LNCaP clone FGC (cell line): Measurements from ENCODE around the gene TMEM150B.

ENCODE experiments used
- DNase-seq: peaks from one replicate; pipeline ENCODE4 v3.0.0-alpha.2; 2011; ENCODE audit warnings: low read depth
- H3K4me3 ChIP-seq: 2 replicates; pipeline ENCODE4 v1.5.1; 2011; ENCODE audit warnings: mild to moderate bottlenecking, low read depth, low read length, control low read depth
- TF ChIP-seq, protein P1 (sequence below): IDR thresholded peaks from 2 replicates; pipeline ENCODE4 v1.5.1; 2012; ENCODE audit warnings: mild to moderate bottlenecking; ENCODE audit not compliant: control insufficient read depth, insufficient read depth; ENCODE audit errors: extremely low read depth

Gene TMEM150B

DNA sequence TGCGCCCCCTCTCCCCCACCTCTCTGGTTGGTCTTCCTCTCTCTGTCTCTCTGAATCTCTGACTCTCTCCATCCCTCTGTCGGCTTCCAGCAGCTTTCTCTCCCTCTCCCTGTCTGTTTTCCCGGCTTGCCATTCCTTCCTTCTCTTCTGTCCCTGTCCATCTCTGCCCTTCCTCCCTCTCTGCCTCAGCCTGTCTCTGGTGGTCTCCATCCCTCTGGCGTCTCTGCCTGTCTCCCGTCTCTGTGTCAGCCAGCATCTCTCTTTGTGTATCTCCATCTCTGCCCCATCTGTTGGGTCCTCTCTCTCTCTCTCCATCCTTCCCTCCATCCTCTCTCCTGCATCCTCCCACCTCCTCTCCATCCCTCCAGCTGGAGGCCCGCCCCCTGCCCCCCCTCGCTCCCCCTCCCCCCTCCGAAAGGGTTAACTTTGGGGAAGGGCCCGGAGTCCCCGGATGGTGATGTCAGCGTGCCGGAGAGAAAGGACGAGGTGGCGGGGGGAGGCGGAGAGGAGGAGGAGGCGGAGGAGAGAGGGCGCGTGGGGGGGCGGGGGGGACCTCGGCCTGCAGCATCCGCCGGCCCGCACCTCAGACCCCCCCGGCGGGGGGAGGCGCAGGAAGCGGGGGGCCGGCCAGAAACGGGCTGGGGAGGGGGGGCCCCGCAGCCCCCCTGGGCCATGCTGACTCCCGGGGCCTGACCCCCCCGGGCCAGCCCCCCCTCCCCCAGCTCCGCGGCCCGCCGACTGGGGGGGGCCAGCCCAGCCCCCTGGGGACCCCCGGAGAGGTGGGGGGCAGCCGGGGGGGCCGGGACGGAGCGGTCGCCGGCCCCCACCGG, 41.4 kb downstream of the TMEM150B start, which contains the start of gene BRSK1:
TSS of gene BRSK1 (plus strand) at position 450 of the 830 bp plus-strand sequence. CDS start 446 bp downstream, outside the sequence.
- TF ChIP-seq, protein P1, sequence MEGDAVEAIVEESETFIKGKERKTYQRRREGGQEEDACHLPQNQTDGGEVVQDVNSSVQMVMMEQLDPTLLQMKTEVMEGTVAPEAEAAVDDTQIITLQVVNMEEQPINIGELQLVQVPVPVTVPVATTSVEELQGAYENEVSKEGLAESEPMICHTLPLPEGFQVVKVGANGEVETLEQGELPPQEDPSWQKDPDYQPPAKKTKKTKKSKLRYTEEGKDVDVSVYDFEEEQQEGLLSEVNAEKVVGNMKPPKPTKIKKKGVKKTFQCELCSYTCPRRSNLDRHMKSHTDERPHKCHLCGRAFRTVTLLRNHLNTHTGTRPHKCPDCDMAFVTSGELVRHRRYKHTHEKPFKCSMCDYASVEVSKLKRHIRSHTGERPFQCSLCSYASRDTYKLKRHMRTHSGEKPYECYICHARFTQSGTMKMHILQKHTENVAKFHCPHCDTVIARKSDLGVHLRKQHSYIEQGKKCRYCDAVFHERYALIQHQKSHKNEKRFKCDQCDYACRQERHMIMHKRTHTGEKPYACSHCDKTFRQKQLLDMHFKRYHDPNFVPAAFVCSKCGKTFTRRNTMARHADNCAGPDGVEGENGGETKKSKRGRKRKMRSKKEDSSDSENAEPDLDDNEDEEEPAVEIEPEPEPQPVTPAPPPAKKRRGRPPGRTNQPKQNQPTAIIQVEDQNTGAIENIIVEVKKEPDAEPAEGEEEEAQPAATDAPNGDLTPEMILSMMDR, result no peak
- no peak within 1 kb of the TSS for H3K4me3 ChIP-seq
- no peak for DNase-seq

DNA sequence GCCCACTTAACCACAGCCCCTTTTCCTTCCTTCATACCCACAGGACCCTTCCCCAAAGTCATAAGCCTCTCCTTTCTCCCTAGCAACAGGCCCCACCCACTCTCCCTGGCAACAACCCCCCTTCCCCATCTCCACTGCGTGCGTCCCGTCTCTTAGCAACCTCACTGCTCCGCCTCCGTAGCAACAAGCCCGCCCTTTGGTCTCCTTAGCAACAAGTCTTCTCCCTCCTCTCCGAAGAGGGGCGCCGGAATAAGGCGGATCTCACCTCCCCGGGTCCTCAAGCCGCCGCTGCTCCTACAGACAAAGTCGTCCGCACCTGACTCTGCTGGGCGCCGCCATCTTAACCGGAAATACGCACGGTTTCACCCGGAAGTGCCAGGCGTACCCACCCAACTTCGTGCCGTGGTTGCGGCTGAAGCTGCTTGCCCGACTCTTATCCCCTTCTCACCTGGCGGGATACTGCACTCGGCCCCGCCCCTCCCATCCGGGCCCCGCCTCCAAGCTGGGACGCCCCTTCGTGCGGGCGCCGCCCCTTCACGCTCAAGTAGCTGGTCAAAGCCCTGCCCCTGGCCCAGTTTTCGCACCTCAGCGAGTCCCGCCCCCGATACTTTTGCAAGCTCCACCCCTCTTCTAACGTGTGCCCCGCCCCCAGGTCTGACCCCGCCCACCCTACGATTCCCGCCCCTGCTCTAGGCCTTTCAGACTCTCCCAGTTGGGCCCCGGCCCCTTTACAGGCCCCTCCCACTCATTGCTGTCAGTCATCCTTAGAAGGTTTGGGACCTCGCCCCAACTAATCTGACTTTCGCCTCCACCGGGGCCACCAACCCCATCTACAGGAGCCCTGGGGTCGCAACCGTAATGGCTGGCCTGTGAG, 45.1 kb downstream of the TMEM150B start, which contains the start of gene HSPBP1:
TSS of gene HSPBP1 (minus strand) at position 341 of the 874 bp plus-strand sequence. CDS start 502 bp downstream, outside the sequence.
- TF ChIP-seq, protein P1, result no peak
- peak; percentile 92 for DNase-seq
- peak within 1 kb of the TSS; percentile 96 for H3K4me3 ChIP-seq

DNA sequence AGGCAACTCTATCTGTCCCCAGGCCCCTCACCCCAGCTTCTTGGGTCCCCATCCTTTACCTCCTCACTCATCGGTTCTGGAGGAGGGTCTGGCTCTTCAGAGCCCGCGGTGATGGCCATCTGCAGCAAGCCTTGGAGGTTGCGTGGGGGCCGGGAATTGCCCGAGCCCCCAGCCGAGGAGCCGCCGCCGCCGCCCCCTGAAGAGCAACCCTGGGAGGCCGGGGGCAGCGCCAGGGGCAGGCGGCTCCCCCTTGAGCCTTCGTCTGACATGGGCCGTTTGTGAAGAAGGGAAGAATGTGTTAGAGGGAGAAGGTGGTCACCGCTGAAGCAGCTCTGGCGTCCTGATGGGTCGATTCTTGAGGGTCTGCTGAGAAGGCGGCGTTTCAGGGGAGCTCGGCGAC, 45.8 kb downstream of the TMEM150B start:
- TF ChIP-seq, protein P1, result no peak
- peak overlapping the region; percentile 96 for H3K4me3 ChIP-seq
- no peak for DNase-seq

DNA sequence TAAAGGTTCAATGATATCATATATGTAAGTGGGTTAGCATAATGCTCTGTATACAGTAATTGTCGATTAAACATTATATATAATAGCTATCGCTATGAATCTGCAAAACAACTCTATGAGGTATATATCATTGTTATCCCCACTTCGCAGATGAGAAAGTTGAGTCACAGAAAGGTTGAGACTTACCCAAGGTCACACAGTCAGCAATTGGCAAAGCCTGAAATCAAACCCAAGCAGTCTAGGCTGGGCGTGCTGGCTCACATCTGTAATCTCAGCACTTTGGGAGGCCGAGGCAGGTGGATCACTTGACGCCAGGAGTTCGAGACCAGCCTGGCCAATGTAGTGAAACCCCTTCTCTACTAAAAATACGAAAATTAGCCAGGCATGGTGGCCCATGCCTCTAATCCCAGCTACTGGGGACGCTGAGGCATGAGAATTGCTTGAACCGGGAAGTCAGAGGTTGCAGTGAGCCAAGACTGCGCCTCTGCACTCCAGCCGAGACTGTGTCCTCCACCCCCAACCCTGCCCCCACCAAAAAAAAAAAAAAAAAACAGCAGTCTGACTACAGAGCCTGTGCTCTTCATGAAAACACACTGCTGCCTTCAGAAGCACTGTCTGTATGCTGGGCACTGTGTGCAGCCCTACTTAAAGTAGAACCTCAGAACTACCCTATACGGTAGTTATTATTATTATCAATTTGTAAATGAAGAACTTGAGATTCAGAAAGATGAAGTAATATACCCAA, 46.6 kb downstream of the TMEM150B start:
- H3K4me3 ChIP-seq, result peak overlapping the region; percentile 96
- no peak for DNase-seq
- TF ChIP-seq, protein P1, result no peak

DNA sequence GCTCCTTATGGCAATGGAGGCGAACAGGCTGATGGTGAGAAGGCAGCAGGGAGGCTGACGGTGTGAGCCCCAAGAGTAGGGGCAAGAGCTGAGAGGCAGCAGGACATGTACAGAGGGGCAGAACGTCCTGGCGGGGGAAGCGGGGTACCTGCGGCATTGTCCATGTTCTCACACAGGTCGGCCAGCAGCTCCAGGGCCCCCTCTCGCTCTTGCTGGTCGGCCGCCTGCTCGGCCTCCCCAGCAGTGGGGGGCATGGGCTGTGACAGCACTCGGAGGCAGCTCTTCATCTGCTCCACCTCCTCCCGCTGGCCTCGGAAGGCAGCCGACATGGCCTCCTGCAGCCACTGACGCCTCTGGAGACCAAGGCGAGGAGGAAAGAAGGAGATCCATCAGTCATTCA, 47.6 kb downstream of the TMEM150B start:
- TF ChIP-seq, protein P1, result no peak
- H3K4me3 ChIP-seq, result no peak overlapping the region
- no peak for DNase-seq

DNA sequence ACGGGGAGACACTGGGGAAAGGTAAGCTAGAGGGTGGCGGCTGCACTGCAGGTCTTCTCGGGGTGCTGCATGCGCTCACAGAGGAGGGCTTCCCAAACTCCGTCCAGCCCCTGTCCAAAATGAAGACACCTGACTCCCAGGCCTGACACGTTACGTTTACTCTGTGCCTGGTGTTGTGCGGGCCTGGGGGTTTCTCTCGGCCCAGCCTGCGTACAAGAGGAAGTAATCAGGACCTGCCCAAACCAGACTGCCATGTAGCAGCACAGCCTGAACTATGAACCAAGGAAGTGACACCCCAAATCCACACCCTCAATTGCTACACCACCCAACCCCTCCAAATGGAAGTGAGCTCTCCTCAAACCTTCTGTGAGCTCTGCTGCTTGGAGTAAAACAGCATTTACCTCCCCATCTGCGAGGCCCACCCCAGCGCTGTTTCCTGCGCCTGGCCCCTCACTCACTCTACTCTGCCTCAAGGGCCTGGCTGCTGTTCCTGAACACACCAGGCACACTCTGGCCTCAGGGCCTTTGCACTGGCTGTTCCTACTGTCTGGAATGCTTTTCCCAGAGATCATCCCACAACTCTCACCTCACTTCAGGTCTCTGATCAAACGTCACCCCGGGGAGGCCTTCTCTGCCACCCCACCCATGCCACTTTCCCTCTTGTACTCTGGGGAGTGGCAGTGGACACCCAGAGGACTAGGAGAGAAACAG, 48.3 kb downstream of the TMEM150B start:
- no peak overlapping the region for H3K4me3 ChIP-seq
- TF ChIP-seq, protein P1, result no peak

More for the DNA sequence above, 48.3 kb downstream of the TMEM150B start:
- no peak for DNase-seq
